NB4 (cell line): Measurements from ENCODE around the gene MAP4K4.

Experiments used
- CTCF ChIP-seq: IDR thresholded peaks from one replicate; pipeline ENCODE4 v1.5.1; 2012; ENCODE audit warnings: low read depth, low read length
- MYC ChIP-seq: IDR thresholded peaks from 2 replicates; pipeline ENCODE4 v1.6.1; 2011; ENCODE audit warnings: low read depth, low read length
- POLR2A ChIP-seq: IDR thresholded peaks from 2 replicates; pipeline ENCODE4 v1.6.1; 2011; ENCODE audit warnings: mild to moderate bottlenecking; ENCODE audit not compliant: insufficient read length; ENCODE audit errors: extremely low read depth
- TF ChIP-seq, protein P1 (sequence below): IDR thresholded peaks from 2 replicates; pipeline ENCODE4 v1.6.1; 2011; ENCODE audit warnings: low read depth, low read length

DNA sequence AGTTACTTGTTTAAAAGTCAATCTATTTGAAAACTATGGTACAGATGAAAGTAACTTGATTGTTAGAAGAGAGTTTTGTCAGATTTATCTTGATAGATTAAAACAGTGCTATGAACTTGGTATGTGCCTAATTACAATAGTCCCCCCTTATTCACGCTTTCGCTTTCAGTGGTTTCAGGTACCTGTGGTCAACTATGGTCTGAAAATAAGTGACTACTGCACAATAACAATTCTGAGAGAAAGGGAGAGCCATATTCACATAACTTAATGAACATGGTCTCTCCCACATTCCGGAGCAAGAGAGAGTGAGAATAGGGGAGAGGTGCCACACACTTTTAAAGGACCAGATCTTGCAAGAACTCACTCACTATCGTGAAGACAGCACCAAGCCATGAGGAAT, 13.2 kb upstream of the MAP4K4 start:
- no peak for TF ChIP-seq POLR2A
- TF ChIP-seq CTCF: no peak
- TF ChIP-seq, protein P1, sequence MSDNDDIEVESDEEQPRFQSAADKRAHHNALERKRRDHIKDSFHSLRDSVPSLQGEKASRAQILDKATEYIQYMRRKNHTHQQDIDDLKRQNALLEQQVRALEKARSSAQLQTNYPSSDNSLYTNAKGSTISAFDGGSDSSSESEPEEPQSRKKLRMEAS: no peak
- no peak for TF ChIP-seq MYC
